Activated naive CD8-positive, alpha-beta T cell treated with anti-CD3 and anti-CD28 coated beads, Interleukin-2, amount 50 U/mL, for 24 hours (primary cell): Measurements from ENCODE around the gene NIPAL3.
A peak's percentile ranks its signal among the peaks of the same experiment; 100 is the strongest.

Experiments
- ATAC-seq: fragments of 150-1000 bp; cut with Tn5 transposase; one replicate; pipeline ENCODE4 v1.10.0; 2021
- DNase-seq: peaks from one replicate; pipeline ENCODE4 v3.0.0; 2021
- H3K27ac Mint-ChIP-seq: one replicate; pipeline ENCODE4 v1.8.0; 2021; ENCODE audit warnings: mild to moderate bottlenecking, mixed read lengths
- H3K27me3 Mint-ChIP-seq: one replicate; pipeline ENCODE4 v1.8.0; 2021; ENCODE audit warnings: mixed read lengths
- H3K36me3 Mint-ChIP-seq: one replicate; pipeline ENCODE4 v1.8.0; 2021; ENCODE audit warnings: low read depth, mixed read lengths
- H3K4me1 Mint-ChIP-seq: one replicate; pipeline ENCODE4 v1.8.0; 2021; ENCODE audit warnings: mixed read lengths
- H3K4me3 Mint-ChIP-seq: one replicate; pipeline ENCODE4 v1.8.0; 2021; ENCODE audit warnings: mild to moderate bottlenecking, moderate library complexity, mixed read lengths
- H3K9me3 Mint-ChIP-seq: one replicate; pipeline ENCODE4 v1.8.0; 2021; ENCODE audit warnings: mixed read lengths

Gene NIPAL3

DNA sequence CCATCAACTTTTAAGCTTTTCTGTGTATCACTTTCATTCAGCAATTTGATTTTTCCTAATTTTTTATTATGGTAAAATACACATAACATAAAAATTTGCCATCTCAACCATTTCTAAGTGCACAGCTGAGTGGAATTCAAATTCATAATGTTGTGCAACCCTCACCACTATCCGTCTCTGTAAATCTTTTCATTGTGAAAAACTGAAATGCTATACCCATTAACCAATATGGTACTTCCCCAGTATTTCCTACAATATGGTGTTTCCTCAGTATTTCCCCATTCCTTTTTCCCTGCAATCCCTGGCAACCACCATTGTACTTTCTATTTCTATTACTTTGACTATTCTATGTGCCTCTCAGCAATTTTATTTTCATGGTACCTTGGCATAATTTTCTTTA, 8.8 kb upstream of the NIPAL3 start:
- Mint-ChIP-seq H3K27me3 (no peaks in the 10 kb centered on the region), H3K4me1 (peaks cover 2% of the 10 kb centered on the region), H3K36me3 (peaks cover 6% of the 10 kb centered on the region), H3K4me3 (no peak overlapping the region), H3K27ac (no peak overlapping the region), H3K9me3 (no peaks in the 10 kb centered on the region)
- ATAC-seq (no peak), DNase-seq (no peak)

DNA sequence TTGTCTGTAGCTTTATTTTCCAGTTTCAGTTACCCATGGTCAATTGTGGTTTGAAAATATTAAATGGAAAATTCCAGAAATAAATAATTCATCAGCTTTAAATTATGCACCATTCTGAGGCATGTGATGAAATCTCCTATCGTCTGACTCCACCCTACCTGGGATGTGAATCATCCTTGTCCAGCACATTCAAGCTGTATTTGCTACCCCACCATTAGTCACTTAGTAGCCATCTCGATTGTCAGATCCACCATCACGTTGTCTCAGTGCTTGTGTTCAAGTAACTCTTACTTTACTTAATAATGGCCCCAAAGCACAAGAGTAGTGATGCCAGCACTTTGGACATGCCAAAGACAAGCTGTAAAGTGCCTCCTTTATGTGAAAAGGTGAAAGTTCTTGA, 6.1 kb upstream of the NIPAL3 start:
- H3K27ac Mint-ChIP-seq, result no peak overlapping the region
- H3K9me3 Mint-ChIP-seq, result no peaks in the 10 kb centered on the region
- no peak overlapping the region for H3K4me3 Mint-ChIP-seq
- H3K4me1 Mint-ChIP-seq, result peaks cover 16% of the 10 kb centered on the region
- DNase-seq, result no peak
- H3K36me3 Mint-ChIP-seq, result peaks cover 6% of the 10 kb centered on the region
- no peaks in the 10 kb centered on the region for H3K27me3 Mint-ChIP-seq
- ATAC-seq, result no peak

DNA sequence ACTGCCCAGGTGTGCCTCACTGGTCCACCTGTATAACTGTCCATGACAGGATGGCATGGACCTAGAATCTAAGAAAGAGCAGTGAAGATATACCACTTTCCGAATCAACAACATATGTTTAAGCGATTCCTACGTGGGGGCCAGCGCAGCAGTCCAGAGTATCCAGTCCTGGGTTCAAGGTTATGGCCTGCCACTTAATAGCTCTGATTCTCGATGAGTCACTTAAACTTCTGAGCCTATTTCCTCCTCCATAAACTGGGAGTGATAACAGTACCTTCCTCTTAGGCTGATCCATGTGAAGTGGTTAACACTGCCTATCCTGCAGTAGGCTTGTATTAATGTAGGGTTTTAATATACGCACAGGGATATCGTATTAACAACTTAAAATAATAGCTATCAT, 4.9 kb upstream of the NIPAL3 start:
- H3K36me3 Mint-ChIP-seq, result peaks cover 6% of the 10 kb centered on the region
- H3K27ac Mint-ChIP-seq, result no peak overlapping the region
- peaks cover 23% of the 10 kb centered on the region for H3K4me1 Mint-ChIP-seq
- DNase-seq (no peak), ATAC-seq (no peak)
- no peak overlapping the region for H3K4me3 Mint-ChIP-seq
- H3K9me3 Mint-ChIP-seq, result no peaks in the 10 kb centered on the region
- H3K27me3 Mint-ChIP-seq, result no peaks in the 10 kb centered on the region

DNA sequence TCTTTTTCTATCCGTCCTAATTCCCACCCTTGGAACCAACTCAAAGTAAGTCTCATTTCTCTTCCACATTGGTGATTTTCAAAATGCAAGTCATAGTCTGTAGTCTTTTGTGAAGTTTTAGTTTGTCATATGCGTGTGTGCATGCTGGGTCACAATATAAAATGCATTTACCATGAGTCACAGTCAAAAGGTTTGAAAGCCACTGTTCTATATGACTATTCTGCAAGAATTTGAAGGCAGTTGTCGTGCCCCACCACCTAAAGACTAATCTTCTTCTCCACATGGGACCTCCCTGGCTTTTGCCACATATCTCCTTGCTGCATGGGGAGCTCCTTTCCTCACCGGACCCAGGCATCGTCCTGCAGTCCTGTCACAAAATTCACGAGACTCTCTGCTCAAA, 3.6 kb upstream of the NIPAL3 start:
- H3K4me1 Mint-ChIP-seq, result peaks cover 32% of the 10 kb centered on the region
- DNase-seq, result no peak
- H3K27ac Mint-ChIP-seq, result no peak overlapping the region
- H3K9me3 Mint-ChIP-seq, result no peaks in the 10 kb centered on the region
- no peak overlapping the region for H3K4me3 Mint-ChIP-seq
- H3K36me3 Mint-ChIP-seq, result peaks cover 6% of the 10 kb centered on the region
- no peaks in the 10 kb centered on the region for H3K27me3 Mint-ChIP-seq
- ATAC-seq, result no peak

DNA sequence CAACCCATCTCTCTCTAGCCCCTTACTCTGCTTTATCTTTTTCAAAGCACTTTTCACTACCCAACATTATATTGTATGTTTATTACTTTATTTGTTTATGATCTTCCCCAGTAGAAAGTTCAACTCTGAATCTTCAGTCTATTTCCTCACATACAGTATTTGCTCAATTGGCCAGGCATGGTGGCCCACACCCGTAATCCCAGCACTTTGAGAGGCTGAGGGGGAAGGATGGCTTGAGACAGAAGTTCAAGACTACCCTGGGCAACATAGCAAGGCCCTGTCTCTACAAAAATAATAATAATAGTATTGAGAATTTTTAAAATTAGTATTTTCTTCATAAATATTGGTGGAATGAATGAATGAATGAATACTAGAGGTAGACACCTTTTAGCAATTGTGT, 3.2 kb upstream of the NIPAL3 start:
- Mint-ChIP-seq H3K4me1 (peaks cover 37% of the 10 kb centered on the region), H3K4me3 (peak overlapping the region; percentile 84), H3K9me3 (no peaks in the 10 kb centered on the region), H3K36me3 (peaks cover 6% of the 10 kb centered on the region), H3K27me3 (no peaks in the 10 kb centered on the region), H3K27ac (no peak overlapping the region)
- ATAC-seq (no peak), DNase-seq (no peak)

- peak within 1 kb of the TSS; percentile 79 for H3K27ac Mint-ChIP-seq
- H3K27me3 Mint-ChIP-seq, result no peaks in the 10 kb centered on the region
- H3K4me3 Mint-ChIP-seq, result peak within 1 kb of the TSS; percentile 84
- DNase-seq (peak; percentile 81), ATAC-seq (peak; percentile 47)
- H3K36me3 Mint-ChIP-seq, result no peaks in the 10 kb centered on the region
- no peaks in the 10 kb centered on the region for H3K9me3 Mint-ChIP-seq
- peaks cover 47% of the 10 kb centered on the region for H3K4me1 Mint-ChIP-seq
These were observed 2.0 kb upstream of the NIPAL3 start, which contains the start of gene STPG1 for GRCh38 chr1:24413350-24414163. Gene STPG1 (minus strand): TSS chr1:24413782. CDS start chr1:24401388, 12,394 bp downstream.

DNA sequence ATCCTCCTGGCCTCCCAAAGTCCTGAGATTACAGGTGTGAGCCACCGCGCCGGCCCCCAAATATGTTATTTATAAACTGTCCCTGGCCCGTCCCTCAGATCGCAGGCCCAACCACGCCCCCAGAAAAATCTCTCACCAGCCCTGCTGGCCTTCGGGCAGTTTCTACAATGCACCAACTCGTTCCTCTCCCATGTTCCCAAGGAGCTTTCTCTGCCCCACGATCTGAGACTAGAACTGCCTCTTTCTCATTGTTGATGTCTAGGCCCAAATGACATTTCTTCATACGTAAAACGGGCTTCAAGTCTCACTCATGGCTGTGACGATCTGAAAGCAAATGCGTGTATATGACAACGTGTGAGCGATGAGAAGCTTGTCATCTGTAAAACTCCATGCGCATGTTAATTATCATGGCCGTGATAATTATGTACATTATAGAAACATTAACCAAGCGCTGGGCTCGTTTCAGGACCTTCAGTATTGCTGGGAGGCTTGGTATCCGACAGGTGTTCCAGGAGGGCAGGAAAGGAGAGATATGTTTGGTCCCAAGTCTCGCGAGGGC, 748 bp upstream of the NIPAL3 start:
- no peaks in the 10 kb centered on the region for H3K9me3 Mint-ChIP-seq
- no peaks in the 10 kb centered on the region for H3K27me3 Mint-ChIP-seq
- peak overlapping the region; percentile 80 for H3K27ac Mint-ChIP-seq
- peak overlapping the region; percentile 96 for H3K4me3 Mint-ChIP-seq
- peaks cover 60% of the 10 kb centered on the region for H3K4me1 Mint-ChIP-seq
- ATAC-seq (no peak), DNase-seq (no peak)
- H3K36me3 Mint-ChIP-seq, result peaks cover 9% of the 10 kb centered on the region

DNA sequence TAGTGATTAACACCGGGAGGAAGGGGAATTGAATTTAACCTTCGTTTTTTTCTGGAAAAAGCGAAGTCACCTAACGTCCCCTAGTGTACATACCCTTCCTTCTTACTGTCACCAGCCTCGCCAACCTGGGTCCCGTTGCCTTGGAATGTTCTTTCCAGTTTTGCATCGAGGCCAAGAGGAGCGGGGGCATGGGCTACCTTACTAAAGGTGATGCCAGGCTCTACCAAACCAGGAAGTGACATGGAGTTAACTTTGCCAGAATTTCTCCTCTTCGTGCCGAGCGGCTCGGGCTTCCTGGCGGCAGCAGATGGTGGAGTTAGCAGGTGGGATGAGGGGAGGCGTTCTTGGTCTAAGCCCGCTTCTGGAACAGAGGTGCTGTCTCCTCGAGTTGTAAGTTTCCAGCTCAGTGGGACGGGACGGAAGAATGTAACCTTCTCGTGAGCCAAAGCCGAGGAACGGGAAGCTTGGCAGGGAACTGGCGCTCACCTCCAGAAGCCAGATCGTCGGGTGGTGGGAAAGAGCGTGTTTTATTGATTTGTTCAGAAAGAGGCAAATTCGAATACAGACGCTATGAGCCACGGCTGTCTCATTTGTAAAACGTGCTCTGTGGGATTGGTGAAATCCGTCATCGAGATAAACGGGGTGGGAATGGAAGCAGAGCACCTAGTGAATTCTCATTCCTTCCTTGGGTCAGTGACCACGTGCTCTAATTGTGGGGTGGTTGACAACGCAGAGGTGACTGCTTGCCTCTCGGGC, 486 bp downstream of the NIPAL3 start:
- H3K4me3 Mint-ChIP-seq, result peak overlapping the region; percentile 96
- H3K4me1 Mint-ChIP-seq, result peaks cover 70% of the 10 kb centered on the region
- H3K36me3 Mint-ChIP-seq, result peaks cover 13% of the 10 kb centered on the region
- no peaks in the 10 kb centered on the region for H3K27me3 Mint-ChIP-seq
- DNase-seq (no peak), ATAC-seq (no peak)
- no peaks in the 10 kb centered on the region for H3K9me3 Mint-ChIP-seq
- peak overlapping the region; percentile 80 for H3K27ac Mint-ChIP-seq

DNA sequence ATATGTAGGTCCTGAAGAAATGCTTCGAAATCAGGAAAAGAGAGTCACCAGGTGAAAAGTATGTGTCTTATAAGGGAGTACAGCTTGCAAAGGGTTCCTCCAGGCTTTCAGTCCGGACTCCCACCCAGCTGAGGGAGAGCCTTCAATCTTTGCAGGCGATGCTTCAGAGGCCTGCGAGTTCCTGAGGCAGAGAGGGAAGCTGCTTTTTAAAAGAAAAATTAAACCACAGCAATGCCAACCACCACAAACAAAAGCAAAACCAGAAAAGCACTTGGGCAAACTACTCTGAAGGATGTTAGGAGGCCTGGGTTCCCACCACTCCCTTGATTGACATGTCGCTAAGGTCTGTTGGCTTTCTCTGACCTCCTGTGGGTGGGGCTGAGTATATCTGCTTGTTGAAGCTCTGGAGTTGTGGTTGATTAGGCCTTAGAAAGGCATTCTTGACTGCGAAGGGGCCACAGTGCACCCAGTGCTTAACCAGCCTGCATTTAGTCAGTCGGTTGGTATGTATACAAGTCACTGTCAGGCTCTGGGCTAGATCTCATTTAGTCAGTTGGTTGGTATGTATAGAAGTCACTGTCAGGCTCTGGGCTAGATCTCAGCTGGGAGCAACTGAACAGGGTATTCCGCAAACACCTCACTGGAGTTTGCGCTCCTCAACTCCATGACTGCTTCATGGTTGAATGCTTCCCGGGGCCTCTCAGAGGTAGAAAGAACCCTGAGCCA, 1.2 kb downstream of the NIPAL3 start:
- Mint-ChIP-seq H3K4me1 (peaks cover 71% of the 10 kb centered on the region), H3K9me3 (no peaks in the 10 kb centered on the region), H3K4me3 (peak overlapping the region; percentile 96), H3K27ac (peak overlapping the region; percentile 80), H3K36me3 (peaks cover 17% of the 10 kb centered on the region), H3K27me3 (no peaks in the 10 kb centered on the region)
- DNase-seq (peak; percentile 44), ATAC-seq (peak; percentile 27)

GRCh38 chr1:24417681-24418080, 2.1 kb downstream of the NIPAL3 start:
- Mint-ChIP-seq H3K4me1 (peaks cover 69% of the 10 kb centered on the region), H3K4me3 (peak overlapping the region; percentile 96), H3K27me3 (no peaks in the 10 kb centered on the region), H3K27ac (peak overlapping the region; percentile 26), H3K36me3 (peaks cover 23% of the 10 kb centered on the region), H3K9me3 (no peaks in the 10 kb centered on the region)
- no peak for ATAC-seq
- no peak for DNase-seq

DNA sequence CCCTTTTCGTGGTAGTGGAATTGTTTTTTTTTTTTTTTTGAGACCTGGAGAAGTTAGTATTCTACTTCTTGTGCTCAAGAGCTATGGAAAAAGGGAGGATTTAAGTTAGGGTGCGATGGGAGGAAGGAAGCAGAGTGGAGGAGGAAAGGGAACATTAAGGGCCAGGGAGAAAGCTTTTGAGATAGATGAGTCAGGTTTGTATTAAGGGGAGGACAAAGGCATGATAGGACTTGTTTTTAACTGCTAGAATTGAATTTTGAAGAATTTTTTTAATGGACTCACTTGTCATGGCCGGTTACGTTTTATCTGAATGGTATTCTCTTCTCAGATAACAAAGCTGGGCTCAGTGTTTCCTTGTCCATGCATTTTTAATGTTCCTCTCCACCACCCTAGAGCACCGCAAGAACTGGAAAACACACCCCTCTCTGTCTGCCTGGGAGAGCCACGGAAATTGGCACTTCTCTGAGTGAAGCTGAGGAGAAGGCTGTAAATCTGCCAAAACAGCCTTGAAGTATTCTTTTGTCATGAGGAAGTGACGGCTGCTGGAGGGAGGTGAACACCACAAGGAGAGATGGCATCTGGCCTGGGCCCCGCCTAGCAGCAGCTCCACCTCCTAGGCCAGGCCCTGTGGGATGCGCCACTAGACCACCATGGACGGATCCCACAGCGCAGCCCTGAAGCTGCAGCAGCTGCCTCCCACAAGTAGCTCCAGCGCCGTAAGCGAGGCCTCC, 3.5 kb downstream of the NIPAL3 start:
- Mint-ChIP-seq H3K27me3 (no peaks in the 10 kb centered on the region), H3K36me3 (peaks cover 36% of the 10 kb centered on the region), H3K4me3 (no peak overlapping the region), H3K9me3 (no peaks in the 10 kb centered on the region), H3K4me1 (peaks cover 75% of the 10 kb centered on the region), H3K27ac (peak overlapping the region; percentile 59)
- no peak for ATAC-seq
- DNase-seq, result peak; percentile 18

GRCh38 chr1:24420547-24420946, 4.9 kb downstream of the NIPAL3 start:
- no peak overlapping the region for H3K27ac Mint-ChIP-seq
- H3K27me3 Mint-ChIP-seq, result no peaks in the 10 kb centered on the region

DNA sequence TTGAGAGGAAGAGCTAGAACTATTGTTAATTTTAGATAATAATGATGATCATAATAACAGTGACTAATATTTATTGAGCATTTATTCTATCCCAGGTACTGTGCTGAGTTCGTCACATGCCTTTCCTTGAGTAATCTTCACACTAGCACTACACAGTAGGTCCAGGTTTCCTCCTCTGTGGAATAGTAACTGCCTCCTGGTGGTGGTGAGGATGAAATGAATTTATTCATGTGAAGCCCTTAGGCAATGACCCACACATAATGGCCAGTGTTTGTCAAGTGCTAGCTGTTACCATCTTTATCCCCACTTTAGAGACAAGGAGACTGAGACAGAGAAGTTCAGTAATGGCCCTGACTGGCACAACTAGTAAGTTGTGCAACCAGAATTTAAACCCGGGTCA, 5.9 kb downstream of the NIPAL3 start:
- ATAC-seq (no peak), DNase-seq (no peak)
- Mint-ChIP-seq H3K36me3 (peaks cover 52% of the 10 kb centered on the region), H3K27me3 (no peaks in the 10 kb centered on the region), H3K27ac (no peak overlapping the region), H3K4me3 (no peak overlapping the region), H3K4me1 (peaks cover 75% of the 10 kb centered on the region), H3K9me3 (no peaks in the 10 kb centered on the region)

More at GRCh38 chr1:24420547-24420946, 4.9 kb downstream of the NIPAL3 start:
- DNase-seq (no peak), ATAC-seq (no peak)
- Mint-ChIP-seq H3K4me1 (peaks cover 81% of the 10 kb centered on the region), H3K4me3 (no peak overlapping the region), H3K9me3 (no peaks in the 10 kb centered on the region), H3K36me3 (peaks cover 44% of the 10 kb centered on the region)

DNA sequence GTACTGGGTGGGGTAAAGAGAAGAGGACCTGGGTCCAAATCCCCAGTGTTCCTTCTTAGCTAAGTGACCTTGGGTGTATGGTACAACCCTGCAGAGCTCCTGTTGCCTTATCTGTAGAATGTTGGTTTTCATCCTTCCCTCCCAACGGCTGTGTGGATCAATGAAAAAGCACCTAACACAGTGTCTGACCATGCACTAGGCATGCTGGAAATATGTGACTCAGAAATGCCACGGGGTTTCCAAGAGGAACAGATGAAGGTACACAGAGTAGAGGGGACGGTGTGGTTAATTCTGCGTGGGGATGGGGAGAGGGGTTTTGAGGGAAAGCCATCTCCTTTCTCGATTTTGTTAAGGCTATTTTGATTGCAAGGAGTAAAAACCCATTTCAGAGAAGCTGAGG, 8.6 kb downstream of the NIPAL3 start:
- no peaks in the 10 kb centered on the region for H3K27me3 Mint-ChIP-seq
- ATAC-seq (peak; percentile 83), DNase-seq (peak; percentile 23)
- H3K27ac Mint-ChIP-seq, result peak overlapping the region; percentile 88
- peaks cover 56% of the 10 kb centered on the region for H3K36me3 Mint-ChIP-seq
- no peaks in the 10 kb centered on the region for H3K9me3 Mint-ChIP-seq
- H3K4me1 Mint-ChIP-seq, result peaks cover 64% of the 10 kb centered on the region
- H3K4me3 Mint-ChIP-seq, result no peak overlapping the region
